Activated naive CD4-positive, alpha-beta T cell (primary cell): ENCODE results near the gene CTBS.

Experiments used
- DNase-seq, 4 experiments: peaks; one replicate each; lab custom pipeline; 2025; lab: John Stamatoyannopoulos, UW

The CTBS gene

GRCh38 chr1:84506002-84506728 lies 68.1 kb downstream of the CTBS start, which contains the start of the genes GNG5 and SPATA1:
TSS of gene GNG5 (minus strand) at chr1:84506581. CDS start at chr1:84506091, 490 bp downstream.
TSS of gene SPATA1 (plus strand) at chr1:84506386. CDS start at chr1:84516360, 9,974 bp downstream.
- peak; percentile 86 to 97 (median 94) for DNase-seq

DNA sequence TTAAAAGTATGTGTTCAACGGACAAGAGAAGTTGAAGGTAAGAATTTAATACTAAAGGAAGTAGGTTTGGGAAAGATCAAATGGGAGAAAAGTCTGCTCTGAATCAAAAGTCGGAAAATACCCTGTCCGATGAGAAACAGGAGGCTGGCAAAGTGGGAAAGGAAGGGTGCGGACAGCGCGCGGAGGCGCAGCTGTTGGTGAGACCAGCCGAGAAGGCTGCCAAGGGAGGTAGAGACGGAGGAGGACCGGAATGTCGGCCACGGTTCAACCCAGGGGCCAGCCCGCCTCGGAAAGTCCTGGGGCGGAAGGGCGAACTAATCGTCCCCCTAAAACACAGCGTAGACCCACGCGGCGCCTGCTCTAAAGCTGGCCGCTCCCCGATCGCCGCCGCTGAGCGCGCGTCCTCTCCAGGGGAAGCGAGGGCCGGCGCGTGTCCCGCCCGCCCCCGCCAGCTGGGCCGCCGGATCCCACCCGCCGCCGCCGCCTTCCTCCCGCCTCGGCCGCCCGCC lies 68.7 kb downstream of the CTBS start:
- DNase-seq, result peak in 2 of 4 experiments; percentile 27 to 31

DNA sequence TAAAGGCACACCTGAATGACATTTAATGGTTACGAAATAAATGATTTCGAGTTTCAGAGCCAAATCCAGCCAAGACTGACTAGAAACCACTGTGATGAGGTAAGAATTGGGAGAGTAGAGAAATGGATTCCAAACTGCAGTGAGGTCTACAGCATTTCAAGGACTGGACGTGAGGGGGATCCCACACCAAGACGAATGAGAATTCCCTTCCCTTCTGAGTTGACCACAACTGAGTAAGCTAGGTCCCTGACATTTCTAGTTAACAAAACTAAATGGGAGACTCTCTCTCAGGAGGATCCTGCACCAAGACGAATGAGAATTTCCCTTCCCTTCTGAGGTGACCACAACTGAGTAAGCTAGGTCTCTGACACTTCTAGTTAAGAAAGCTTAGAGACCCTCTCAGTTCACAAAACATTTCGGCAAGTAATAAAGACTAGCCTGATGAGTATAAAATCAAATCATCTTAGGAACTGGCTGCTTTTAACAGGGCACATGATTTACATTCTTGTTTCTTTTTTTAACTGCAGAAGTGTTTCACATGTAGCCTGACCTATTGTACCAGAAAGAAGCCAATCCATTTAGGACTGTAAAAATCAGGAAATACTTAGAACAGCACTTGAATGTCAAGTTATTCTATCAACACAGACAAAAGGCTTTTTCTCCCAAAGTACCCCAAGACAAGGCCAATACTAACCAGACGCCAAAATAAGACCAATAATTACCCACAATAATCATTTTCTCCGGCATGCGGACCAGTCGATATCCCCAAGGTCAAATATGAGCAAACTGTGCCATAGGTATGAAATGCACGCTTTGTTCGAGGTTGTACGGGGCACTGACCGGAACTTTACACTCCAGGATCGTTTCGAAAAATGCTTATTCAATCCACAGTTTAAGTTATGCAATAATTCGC lies 69.4 kb downstream of the CTBS start:
- DNase-seq, result no peak

DNA sequence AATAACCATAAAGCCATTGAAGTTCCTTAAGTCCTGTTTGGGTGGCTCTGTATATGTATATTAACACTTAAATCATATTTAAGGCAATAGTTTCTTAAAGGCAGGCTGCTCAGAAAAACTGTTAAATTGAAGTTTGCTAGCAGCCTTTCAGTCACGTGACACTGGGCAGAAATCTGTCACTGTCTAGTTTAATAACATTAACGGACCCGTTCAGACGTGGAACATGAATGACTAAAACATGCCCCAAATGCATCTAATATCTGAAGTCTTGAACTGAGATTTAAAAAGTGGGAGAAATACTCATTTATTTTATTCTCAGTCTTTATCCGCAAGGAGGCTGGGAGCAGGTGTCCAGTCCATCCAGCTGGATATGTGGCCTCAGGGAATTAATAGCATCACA lies 71.3 kb downstream of the CTBS start:
- DNase-seq, result no peak
